OCI-LY7 (cell line): ENCODE results near the gene TPH2. TPM values are rescaled to one million over a fixed set of nuclear protein-coding genes. Genes with fewer than 3 reads are reported as not detected.

Experiments used
- BruUV-seq: library from RNA; stranded (reverse); fragments of 400-500 nt; replicated peaks from 2 replicates; lab custom pipeline; 2021; lab: Mats Ljungman, UMichigan
- CTCF ChIA-PET: fragments of 300-600 bp; sonication (Branson Sonifier 250); formaldehyde crosslinking; loops from one replicate; lab custom pipeline; 2022; ENCODE audit warnings: antibody characterized with exemption; ENCODE audit not compliant: unreplicated experiment; lab: Charles Lee
- POLR2A ChIA-PET: fragments of 300-600 bp; sonication (Branson Sonifier 250); formaldehyde crosslinking; loops from one replicate; lab custom pipeline; 2022; ENCODE audit warnings: antibody characterized with exemption; lab: Charles Lee
- DNase-seq: peaks from one replicate; pipeline ENCODE4 v3.0.0-alpha.2; 2015; ENCODE audit warnings: low spot score
- H2AFZ ChIP-seq: fragments of 200-600 bp; sonication (generic), shearing (Covaris generic); 2 replicates; pipeline ENCODE4 v1.6.1; 2014; ENCODE audit warnings: mild to moderate bottlenecking, antibody characterized with exemption, low read length, moderate library complexity
- H3K27ac ChIP-seq: fragments of 200-600 bp; sonication (generic); 2 replicates; pipeline ENCODE4 v1.5.1; 2014; ENCODE audit warnings: mixed run types, low read depth, mild to moderate bottlenecking, moderate library complexity, low read length, inconsistent platforms; ENCODE audit not compliant: poor library complexity, severe bottlenecking
- H3K36me3 ChIP-seq: fragments of 200-600 bp; sonication (generic); 2 replicates; pipeline ENCODE4 v1.6.1; 2014; ENCODE audit warnings: mild to moderate bottlenecking, antibody characterized with exemption, low read length, moderate library complexity, mixed read lengths; ENCODE audit not compliant: insufficient read depth
- H3K4me1 ChIP-seq: fragments of 200-600 bp; sonication (generic); 2 replicates; pipeline ENCODE4 v1.5.1; 2014; ENCODE audit warnings: mild to moderate bottlenecking, low read length; ENCODE audit not compliant: insufficient read depth, poor library complexity, severe bottlenecking
- H3K4me2 ChIP-seq: fragments of 200-600 bp; sonication (generic); 2 replicates; pipeline ENCODE4 v1.6.1; 2014; ENCODE audit warnings: mild to moderate bottlenecking, low read length
- H3K4me3 ChIP-seq: fragments of 200-600 bp; sonication (generic); 2 replicates; pipeline ENCODE4 v1.5.1; 2014; ENCODE audit warnings: mild to moderate bottlenecking, low read depth, low read length; ENCODE audit not compliant: poor library complexity, severe bottlenecking
- H3K79me2 ChIP-seq: fragments of 200-600 bp; sonication (generic); 2 replicates; pipeline ENCODE4 v1.6.1; 2016; ENCODE audit warnings: low read depth, mild to moderate bottlenecking, low read length, moderate library complexity, mixed read lengths; ENCODE audit not compliant: insufficient read depth
- H3K9me2 ChIP-seq: fragments of 200-600 bp; sonication (generic); 2 replicates; pipeline ENCODE4 v1.6.1; 2016; ENCODE audit warnings: mild to moderate bottlenecking, low read length, mixed read lengths; ENCODE audit not compliant: insufficient read depth
- H3K9me3 ChIP-seq: fragments of 200-600 bp; sonication (generic); 2 replicates; pipeline ENCODE4 v1.6.1; 2014; ENCODE audit warnings: mild to moderate bottlenecking, mixed run types, low read length, mixed read lengths
- H4K20me1 ChIP-seq: fragments of 200-600 bp; sonication (generic); 2 replicates; pipeline ENCODE4 v1.6.1; 2014; ENCODE audit warnings: mild to moderate bottlenecking, antibody characterized with exemption, low read length, moderate library complexity, mixed read lengths; ENCODE audit not compliant: insufficient read depth
- EZH2phosphoT487 ChIP-seq: fragments of 200-600 bp; sonication (generic); IDR thresholded peaks from 2 replicates; pipeline ENCODE4 v1.6.1; 2018; ENCODE audit warnings: low read depth, borderline replicate concordance, mild to moderate bottlenecking, mixed run types, antibody characterized with exemption, low read length, moderate library complexity, mixed read lengths
- intact Hi-C: fragments of 100-400 bp; cut with micrococcal nuclease; formaldehyde crosslinking; loops from one replicate; pipeline ENCODE4 v1.10.0; 2022; ENCODE audit not compliant: unreplicated experiment
- total RNA-seq, 2 experiments: library from RNA; depleted of rRNA in 1 of 2; stranded (reverse); fragments of >200 nt in 1 of 2; shearing (Covaris generic) in 1 of 2; gene quantifications; 2 replicates each; pipeline ENCODE4 v1.2.3, GENCODE V29; 2014 to 2022
- TF ChIP-seq, protein P1 (sequence below): fragments of 200-600 bp; sonication (generic); conservative IDR thresholded peaks from 2 replicates; pipeline ENCODE4 v1.5.1; 2014; ENCODE audit warnings: mild to moderate bottlenecking, antibody characterized with exemption, low read length, moderate library complexity, mixed read lengths

Gene TPH2
- total RNA-seq, 2 experiments from 2014 or later: not detected

DNA sequence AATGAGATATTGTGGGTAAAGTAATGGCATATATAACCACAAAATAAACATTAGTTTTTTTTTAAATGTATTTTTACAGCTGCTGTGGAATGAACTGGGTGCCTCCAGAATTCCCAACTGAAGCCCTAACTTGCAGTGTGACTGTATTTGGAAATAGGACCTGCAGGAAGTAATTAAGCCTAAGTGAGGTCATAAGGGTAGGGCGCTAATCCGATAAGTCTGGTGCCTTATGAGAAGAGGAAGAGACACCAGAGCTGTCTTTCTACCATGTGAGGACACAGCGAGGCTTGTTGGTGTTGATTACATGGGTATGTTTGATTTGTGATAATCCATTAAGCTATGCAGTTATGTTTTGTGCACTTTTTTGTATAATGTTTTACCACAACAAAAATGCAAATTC is 136.8 kb downstream of the TPH2 start:
- H3K79me2 ChIP-seq: no peaks in the 10 kb centered on the region
- no peak for DNase-seq
- TF ChIP-seq, protein P1, sequence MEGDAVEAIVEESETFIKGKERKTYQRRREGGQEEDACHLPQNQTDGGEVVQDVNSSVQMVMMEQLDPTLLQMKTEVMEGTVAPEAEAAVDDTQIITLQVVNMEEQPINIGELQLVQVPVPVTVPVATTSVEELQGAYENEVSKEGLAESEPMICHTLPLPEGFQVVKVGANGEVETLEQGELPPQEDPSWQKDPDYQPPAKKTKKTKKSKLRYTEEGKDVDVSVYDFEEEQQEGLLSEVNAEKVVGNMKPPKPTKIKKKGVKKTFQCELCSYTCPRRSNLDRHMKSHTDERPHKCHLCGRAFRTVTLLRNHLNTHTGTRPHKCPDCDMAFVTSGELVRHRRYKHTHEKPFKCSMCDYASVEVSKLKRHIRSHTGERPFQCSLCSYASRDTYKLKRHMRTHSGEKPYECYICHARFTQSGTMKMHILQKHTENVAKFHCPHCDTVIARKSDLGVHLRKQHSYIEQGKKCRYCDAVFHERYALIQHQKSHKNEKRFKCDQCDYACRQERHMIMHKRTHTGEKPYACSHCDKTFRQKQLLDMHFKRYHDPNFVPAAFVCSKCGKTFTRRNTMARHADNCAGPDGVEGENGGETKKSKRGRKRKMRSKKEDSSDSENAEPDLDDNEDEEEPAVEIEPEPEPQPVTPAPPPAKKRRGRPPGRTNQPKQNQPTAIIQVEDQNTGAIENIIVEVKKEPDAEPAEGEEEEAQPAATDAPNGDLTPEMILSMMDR: no peak
- no peak for TF ChIP-seq EZH2phosphoT487
- BruUV-seq: no TSS peak
- CTCF ChIA-PET: no interaction called here
- no peak overlapping the region for H3K27ac ChIP-seq
- H2AFZ ChIP-seq: no peak overlapping the region
- no peak overlapping the region for H3K4me2 ChIP-seq
- intact Hi-C loops: no loop called here
- H3K4me3 ChIP-seq: no peak overlapping the region
- H3K4me1 ChIP-seq: no peaks in the 10 kb centered on the region
- H3K9me3 ChIP-seq: no peaks in the 10 kb centered on the region
- no peaks in the 10 kb centered on the region for H3K9me2 ChIP-seq
- no peaks in the 10 kb centered on the region for H3K36me3 ChIP-seq
- POLR2A ChIA-PET: interaction anchor here (0.6 kb wide), 1 partner anchor 120 kb away, joined by 3 read pairs; no protein-coding TSS in a partner anchor
- no peaks in the 10 kb centered on the region for H4K20me1 ChIP-seq

DNA sequence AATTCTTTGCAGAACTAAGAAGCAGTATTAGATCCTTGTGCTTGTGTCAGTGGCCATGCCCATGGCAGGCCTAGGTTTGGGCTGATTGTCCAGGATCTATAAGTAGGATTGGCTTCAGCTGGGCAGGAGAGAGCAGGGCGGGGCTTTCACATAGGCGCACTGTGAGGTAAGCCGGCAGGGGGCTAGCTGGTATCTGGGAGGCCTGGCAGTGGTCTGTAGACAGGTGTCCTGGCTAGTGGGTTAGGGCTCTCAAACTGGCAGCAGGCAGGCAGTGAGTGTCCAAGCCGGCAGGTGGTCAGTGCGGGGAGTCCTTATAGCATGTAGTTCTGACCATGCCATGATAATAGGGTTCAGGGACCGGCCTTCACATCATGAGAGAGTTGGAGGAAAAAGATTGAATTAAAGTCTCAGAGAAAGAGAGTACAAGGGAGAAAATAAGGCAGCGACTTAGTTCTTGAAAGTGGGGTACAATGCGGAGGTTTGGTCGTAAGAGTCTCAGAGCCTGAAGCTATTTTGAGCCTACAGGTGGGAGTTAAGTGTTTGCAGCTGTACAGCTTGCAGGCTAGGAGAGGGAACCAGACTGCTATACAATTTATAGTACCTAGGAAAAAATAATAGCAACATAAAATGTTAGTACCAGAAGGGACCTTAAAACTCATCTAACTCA is 137.4 kb downstream of the TPH2 start:
- intact Hi-C loops: no loop called here
- TF ChIP-seq, protein P1: no peak
- no peak for TF ChIP-seq EZH2phosphoT487
- ChIA-PET CTCF (no interaction called here), POLR2A (no interaction called here)
- BruUV-seq: no TSS peak
- H3K27ac ChIP-seq: no peak overlapping the region
- H3K79me2 ChIP-seq: no peaks in the 10 kb centered on the region
- H2AFZ ChIP-seq: no peak overlapping the region
- H4K20me1 ChIP-seq: no peaks in the 10 kb centered on the region
- no peaks in the 10 kb centered on the region for H3K36me3 ChIP-seq
- H3K4me3 ChIP-seq: no peak overlapping the region
- H3K9me2 ChIP-seq: no peaks in the 10 kb centered on the region
- no peaks in the 10 kb centered on the region for H3K9me3 ChIP-seq
- no peaks in the 10 kb centered on the region for H3K4me1 ChIP-seq
- no peak for DNase-seq
- no peak overlapping the region for H3K4me2 ChIP-seq

DNA sequence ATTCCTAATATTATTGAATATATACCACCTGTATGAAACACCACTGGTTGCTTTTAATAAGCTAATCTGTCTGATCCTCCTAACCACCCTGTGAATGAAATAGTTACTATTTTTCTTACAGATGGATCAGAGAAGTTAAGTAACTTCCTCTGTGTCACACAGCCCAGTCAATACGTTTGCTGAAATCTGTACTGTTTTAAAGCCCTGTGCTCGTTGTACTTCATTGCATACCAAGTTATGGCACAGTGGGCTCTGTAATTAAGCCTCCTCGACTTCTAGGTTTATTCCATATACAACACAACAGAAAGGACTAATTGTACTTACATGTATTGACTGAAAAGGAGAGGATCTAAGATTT is 137.9 kb downstream of the TPH2 start:
- TF ChIP-seq EZH2phosphoT487: no peak
- TF ChIP-seq, protein P1: no peak
- BruUV-seq: no TSS peak

More for the DNA sequence above, 137.9 kb downstream of the TPH2 start:
- Histone ChIP-seq H3K27ac (no peak overlapping the region), H3K79me2 (no peaks in the 10 kb centered on the region), H3K4me1 (no peaks in the 10 kb centered on the region), H3K4me2 (no peak overlapping the region), H4K20me1 (no peaks in the 10 kb centered on the region), H3K9me2 (no peaks in the 10 kb centered on the region), H2AFZ (no peak overlapping the region), H3K36me3 (no peaks in the 10 kb centered on the region), H3K4me3 (no peak overlapping the region), H3K9me3 (no peaks in the 10 kb centered on the region)
- intact Hi-C loops: no loop called here
- DNase-seq: no peak
- POLR2A ChIA-PET: interaction anchor here (0.7 kb wide), 1 partner anchor 9 kb away, joined by 3 read pairs; no protein-coding TSS in a partner anchor
- CTCF ChIA-PET: no interaction called here
